ENCODE data around the gene NR6A1. TPM values are rescaled to one million over a fixed set of nuclear protein-coding genes. Genes with fewer than 3 reads are reported as not detected.
A peak's percentile ranks its signal among the peaks of the same experiment; 100 is the strongest.

Gene NR6A1
- polyA plus RNA-seq, 2 of the 4 experiments (the other 2 are of a cell fraction) = 1.7 to 3.3 TPM

- WGBS (ENCODE audit: missing lambda C conversion rate) = 89% methylated on average over 2 of the region's 2 CpGs
- no peaks in the 10 kb centered on the region for H3K4me1 ChIP-seq
- no peak for ATAC-seq
- H3K9me3 ChIP-seq = no peaks in the 10 kb centered on the region
- no peak for TF ChIP-seq E2F6 (IDR thresholded peaks at IDR 0.05; ENCODE audit: borderline replicate concordance, low read depth)
- TF ChIP-seq SMC3 (IDR thresholded peaks at IDR 0.05) = no peak
- TF ChIP-seq NPAS2 (CRISPR knock-in tag; IDR thresholded peaks at IDR 0.05; ENCODE audit: borderline replicate concordance) = no peak
- no peak for TF ChIP-seq HOXB13 (CRISPR knock-in tag; IDR thresholded peaks at IDR 0.05; ENCODE audit: low read depth)
- no peak for TF ChIP-seq HOXA7 (CRISPR knock-in tag; IDR thresholded peaks at IDR 0.05)
- no peak for TF ChIP-seq JUNB (IDR thresholded peaks at IDR 0.05)
- no peak for TF ChIP-seq RCOR1 (IDR thresholded peaks at IDR 0.05; ENCODE audit: low read depth, low read length)
- TF ChIP-seq TFCP2L1 (CRISPR knock-in tag; IDR thresholded peaks at IDR 0.05) = no peak
- POLR2A ChIA-PET = no interaction called here
- DNase-seq (ENCODE audit: low read depth in 1 of 2, low spot score in 1 of 2) = no peak
- H3K4me3 ChIP-seq = no peak overlapping the region
- H3K27ac ChIP-seq = no peak overlapping the region
- CTCF ChIA-PET = interaction anchor here (1.2 kb wide), 1 partner anchor 111 kb away, joined by 5 read pairs; no protein-coding TSS in a partner anchor
- FAIRE-seq = no peak
- H3K4me2 ChIP-seq = no peak overlapping the region
Measured at GRCh38 chr9:124531115-124531514, 240.0 kb downstream of the NR6A1 start.

- TF ChIP-seq EHMT2 (IDR thresholded peaks at IDR 0.05; ENCODE audit: low read depth) = no peak
- TF ChIP-seq FOSL2 (IDR thresholded peaks at IDR 0.05) = no peak
- no peak for TF ChIP-seq FOSL2 (CRISPR knock-in tag; IDR thresholded peaks at IDR 0.05)
- no peak for TF ChIP-seq KDM1A (IDR thresholded peaks at IDR 0.05; ENCODE audit: low read depth)
- no peak for TF ChIP-seq PHF8 (IDR thresholded peaks at IDR 0.05; ENCODE audit: borderline replicate concordance, low read depth)
- TF ChIP-seq FOSB (CRISPR knock-in tag; IDR thresholded peaks at IDR 0.05) = no peak
- no peak for TF ChIP-seq GATA3 (IDR thresholded peaks at IDR 0.05; ENCODE audit: borderline replicate concordance)
- no peak for TF ChIP-seq CHD2 (IDR thresholded peaks at IDR 0.05; ENCODE audit: low read length, partially characterized antibody)
- TF ChIP-seq HOXA7 (CRISPR knock-in tag; IDR thresholded peaks at IDR 0.05) = no peak
- TF ChIP-seq RAD21 (conservative IDR thresholded peaks at IDR 0.05 in 1 of 2, IDR thresholded peaks at IDR 0.05 in 1 of 2) = no peak
- TF ChIP-seq CBX2 (IDR thresholded peaks at IDR 0.05; ENCODE audit: borderline replicate concordance, low read depth) = no peak
- no peak for TF ChIP-seq RCOR1 (IDR thresholded peaks at IDR 0.05; ENCODE audit: low read depth, low read length)
- no peak for TF ChIP-seq CBX8 (IDR thresholded peaks at IDR 0.05)
- TF ChIP-seq BCL3 (IDR thresholded peaks at IDR 0.05) = no peak
- TF ChIP-seq MYC (IDR thresholded peaks at IDR 0.05; ENCODE audit: borderline replicate concordance, low read length) = no peak
- H3K4me1 ChIP-seq = no peaks in the 10 kb centered on the region
- WGBS (ENCODE audit: missing lambda C conversion rate) = 86% methylated on average over 4 of the region's 4 CpGs
- no peak overlapping the region for H3K27ac ChIP-seq
- no peak overlapping the region for H3K4me2 ChIP-seq
- DNase-seq (ENCODE audit: low read depth in 1 of 2, low spot score in 1 of 2) = no peak
- no peak for FAIRE-seq
- no peak for ATAC-seq
- H3K9me3 ChIP-seq = no peaks in the 10 kb centered on the region
- no peak overlapping the region for H3K4me3 ChIP-seq
- ChIA-PET CTCF (interaction anchor here (1.2 to 11.5 kb wide), 2 partner anchors 7 to 110 kb away, joined by 5 to 99 read pairs; no protein-coding TSS in a partner anchor), POLR2A (no interaction called here)
Measured at GRCh38 chr9:124530246-124530645, 240.9 kb downstream of the NR6A1 start.

- ChIA-PET POLR2A (no interaction called here), CTCF (interaction anchor here (0.8 to 11.5 kb wide), 6 partner anchors 9 to 184 kb away, joined by 3 to 99 read pairs (median 3); no protein-coding TSS in a partner anchor)
- H3K27ac ChIP-seq = no peak overlapping the region
- TF ChIP-seq TP53 (CRISPR knock-in tag; IDR thresholded peaks at IDR 0.05) (no peak), HOXB13 (CRISPR knock-in tag; IDR thresholded peaks at IDR 0.05; ENCODE audit: low read depth) (no peak), FOSB (CRISPR knock-in tag; IDR thresholded peaks at IDR 0.05) (no peak), PHF8 (IDR thresholded peaks at IDR 0.05; ENCODE audit: borderline replicate concordance, low read depth) (no peak), FOXS1 (CRISPR knock-in tag; IDR thresholded peaks at IDR 0.05) (no peak), HOXA7 (CRISPR knock-in tag; IDR thresholded peaks at IDR 0.05) (no peak), ZC3H11A (IDR thresholded peaks at IDR 0.05) (no peak), ZSCAN20 (CRISPR knock-in tag; IDR thresholded peaks at IDR 0.05) (no peak), HEYL (CRISPR knock-in tag; IDR thresholded peaks at IDR 0.05) (no peak), RAD21 (conservative IDR thresholded peaks at IDR 0.05 in 1 of 2, IDR thresholded peaks at IDR 0.05 in 1 of 2) (no peak), MAZ (IDR thresholded peaks at IDR 0.05; ENCODE audit: borderline replicate concordance, low read depth, low read length) (no peak), GATA3 (IDR thresholded peaks at IDR 0.05; ENCODE audit: borderline replicate concordance) (no peak), TFCP2L1 (CRISPR knock-in tag; IDR thresholded peaks at IDR 0.05) (no peak), POLR2AphosphoS2 (conservative IDR thresholded peaks at IDR 0.05; ENCODE audit: low read length) (no peak)
- H3K4me3 ChIP-seq = no peak overlapping the region
- H3K9me3 ChIP-seq = no peaks in the 10 kb centered on the region
- ATAC-seq (peak in 1 of 2 experiments; percentile 46; a peak in 2 of 6 replicates), FAIRE-seq (no peak), DNase-seq (ENCODE audit: low read depth in 1 of 2, low spot score in 1 of 2) (no peak)
- 68% methylated on average over 3 of the region's 3 CpGs for WGBS (ENCODE audit: missing lambda C conversion rate)
- no peak overlapping the region for H3K4me2 ChIP-seq
- H3K4me1 ChIP-seq = no peaks in the 10 kb centered on the region
Measured at GRCh38 chr9:124527781-124528180, 243.3 kb downstream of the NR6A1 start.

All from A549 (cell line).